ENCODE data around the gene PRKACA.

The PRKACA gene

DNA sequence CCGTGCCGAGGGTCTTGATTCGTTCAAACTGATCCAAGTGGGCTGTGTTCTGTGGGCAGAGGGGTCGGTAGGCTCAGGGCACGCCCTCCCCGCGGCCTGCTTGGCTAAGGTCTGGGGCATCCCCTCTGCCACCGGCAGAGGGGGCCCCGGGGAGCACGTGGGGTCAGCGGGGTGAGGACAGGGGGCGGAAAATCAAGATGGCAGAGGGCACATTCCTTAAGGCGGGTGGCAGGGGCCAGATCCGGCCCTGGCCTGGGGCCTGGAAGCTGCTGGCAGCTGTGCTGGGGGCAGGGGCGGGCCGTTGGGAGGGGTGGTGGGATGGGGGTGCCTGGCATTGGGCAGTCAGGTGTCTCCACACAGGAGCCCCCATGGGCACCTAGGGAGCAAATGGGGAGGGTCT lies 10.7 kb downstream of the PRKACA start:
- Histone ChIP-seq H3K9me3 (ENCODE audit: control insufficient read depth, insufficient read depth, low read length) (no peaks in the 10 kb centered on the region), H3K36me3 (ENCODE audit: control insufficient read depth, low read length) (peaks cover 4% of the 10 kb centered on the region; the same call in 1 of the 2 replicates), H3K4me1 (ENCODE audit: control insufficient read depth, low read length) (0 out of 2 replicates have a peak, but pooled peaks cover 4% of the 10 kb centered on the region), H3K27me3 (ENCODE audit: control insufficient read depth, low read length) (no peaks in the 10 kb centered on the region), H3F3A (ENCODE audit: control insufficient read depth, insufficient read depth) (no peaks in the 10 kb centered on the region), H3K79me2 (ENCODE audit: control insufficient read depth, low read length) (no peaks in the 10 kb centered on the region), H4K20me1 (ENCODE audit: control insufficient read depth, insufficient read depth, low read depth, low read length) (no peaks in the 10 kb centered on the region), H3K4me3 (ENCODE audit: low read length) (no peak overlapping the region), H3K27ac (ENCODE audit: low read depth, low read length) (no peak overlapping the region), H3K9me2 (replicated peaks; ENCODE audit: control insufficient read depth, low read length) (no peaks in the 10 kb centered on the region), H3K4me2 (ENCODE audit: low read length) (no peak overlapping the region)
- TF ChIP-seq EZH2phosphoT487 (IDR thresholded peaks at IDR 0.05; ENCODE audit: borderline replicate concordance, low read length), result no peak
- TF ChIP-seq, protein P1, sequence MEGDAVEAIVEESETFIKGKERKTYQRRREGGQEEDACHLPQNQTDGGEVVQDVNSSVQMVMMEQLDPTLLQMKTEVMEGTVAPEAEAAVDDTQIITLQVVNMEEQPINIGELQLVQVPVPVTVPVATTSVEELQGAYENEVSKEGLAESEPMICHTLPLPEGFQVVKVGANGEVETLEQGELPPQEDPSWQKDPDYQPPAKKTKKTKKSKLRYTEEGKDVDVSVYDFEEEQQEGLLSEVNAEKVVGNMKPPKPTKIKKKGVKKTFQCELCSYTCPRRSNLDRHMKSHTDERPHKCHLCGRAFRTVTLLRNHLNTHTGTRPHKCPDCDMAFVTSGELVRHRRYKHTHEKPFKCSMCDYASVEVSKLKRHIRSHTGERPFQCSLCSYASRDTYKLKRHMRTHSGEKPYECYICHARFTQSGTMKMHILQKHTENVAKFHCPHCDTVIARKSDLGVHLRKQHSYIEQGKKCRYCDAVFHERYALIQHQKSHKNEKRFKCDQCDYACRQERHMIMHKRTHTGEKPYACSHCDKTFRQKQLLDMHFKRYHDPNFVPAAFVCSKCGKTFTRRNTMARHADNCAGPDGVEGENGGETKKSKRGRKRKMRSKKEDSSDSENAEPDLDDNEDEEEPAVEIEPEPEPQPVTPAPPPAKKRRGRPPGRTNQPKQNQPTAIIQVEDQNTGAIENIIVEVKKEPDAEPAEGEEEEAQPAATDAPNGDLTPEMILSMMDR (IDR thresholded peaks at IDR 0.05; ENCODE audit: low read depth, low read length, poor library complexity, severe bottlenecking), result no peak

DNA sequence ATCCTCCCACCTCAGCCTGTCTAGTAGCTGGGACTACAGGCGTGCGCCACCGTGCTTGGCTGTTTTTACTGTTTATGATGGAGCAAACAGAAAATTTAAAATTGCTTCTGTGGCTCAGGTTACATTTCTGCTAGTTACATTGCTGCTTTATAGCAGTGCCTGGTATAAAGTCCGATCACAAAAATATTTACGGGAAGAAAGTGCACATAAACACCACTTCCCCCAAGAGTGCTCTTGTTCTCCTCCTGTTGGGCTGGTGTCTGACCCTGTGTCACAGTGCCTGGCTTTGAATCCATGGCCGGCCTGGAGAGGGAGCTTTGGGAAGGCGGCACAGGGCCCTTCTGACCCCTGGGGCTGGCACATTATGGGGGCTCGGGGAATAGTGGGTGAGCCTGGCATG lies 11.9 kb downstream of the PRKACA start:
- Histone ChIP-seq H3K79me2 (ENCODE audit: control insufficient read depth, low read length) (no peaks in the 10 kb centered on the region), H3K27me3 (ENCODE audit: control insufficient read depth, low read length) (no peaks in the 10 kb centered on the region), H3F3A (ENCODE audit: control insufficient read depth, insufficient read depth) (no peaks in the 10 kb centered on the region), H4K20me1 (ENCODE audit: control insufficient read depth, insufficient read depth, low read depth, low read length) (no peaks in the 10 kb centered on the region), H3K36me3 (ENCODE audit: control insufficient read depth, low read length) (peaks cover 4% of the 10 kb centered on the region; the same call in 1 of the 2 replicates), H3K27ac (ENCODE audit: low read depth, low read length) (no peak overlapping the region), H3K4me2 (ENCODE audit: low read length) (no peak overlapping the region), H3K9me3 (ENCODE audit: control insufficient read depth, insufficient read depth, low read length) (no peaks in the 10 kb centered on the region), H3K4me1 (ENCODE audit: control insufficient read depth, low read length) (0 out of 2 replicates have a peak, but pooled peaks cover 4% of the 10 kb centered on the region), H3K4me3 (ENCODE audit: low read length) (no peak overlapping the region), H3K9me2 (replicated peaks; ENCODE audit: control insufficient read depth, low read length) (no peaks in the 10 kb centered on the region)
- TF ChIP-seq, protein P1 (IDR thresholded peaks at IDR 0.05; ENCODE audit: low read depth, low read length, poor library complexity, severe bottlenecking), result no peak
- no peak for TF ChIP-seq EZH2phosphoT487 (IDR thresholded peaks at IDR 0.05; ENCODE audit: borderline replicate concordance, low read length)

DNA sequence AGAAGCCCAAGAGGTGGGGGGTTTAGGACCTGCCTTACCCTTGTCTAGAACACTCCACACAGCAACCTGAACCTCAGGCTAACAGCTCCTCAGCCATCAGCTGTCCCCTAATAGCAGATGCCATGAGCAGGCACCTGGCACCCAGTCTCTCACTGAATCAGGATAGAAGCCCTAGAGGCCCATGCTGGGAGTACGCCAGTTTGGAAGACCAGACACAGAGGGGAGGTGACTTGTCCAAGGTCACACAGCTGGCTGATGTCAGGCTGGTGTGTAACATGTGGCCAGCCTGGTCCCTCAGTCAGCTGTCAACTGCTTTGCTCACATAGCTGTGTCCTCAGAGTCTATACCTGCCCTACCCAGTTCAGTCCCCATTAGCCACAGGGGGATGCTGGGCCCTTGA lies 14.3 kb downstream of the PRKACA start:
- TF ChIP-seq EZH2phosphoT487 (IDR thresholded peaks at IDR 0.05; ENCODE audit: borderline replicate concordance, low read length), result no peak
- TF ChIP-seq, protein P1 (IDR thresholded peaks at IDR 0.05; ENCODE audit: low read depth, low read length, poor library complexity, severe bottlenecking), result no peak
- H3K79me2 ChIP-seq (ENCODE audit: control insufficient read depth, low read length), result no peaks in the 10 kb centered on the region
- H3K27me3 ChIP-seq (ENCODE audit: control insufficient read depth, low read length), result no peaks in the 10 kb centered on the region
- H3K4me1 ChIP-seq (ENCODE audit: control insufficient read depth, low read length), result no peaks in the 10 kb centered on the region
- no peak overlapping the region for H3K27ac ChIP-seq (ENCODE audit: low read depth, low read length)
- H3K9me3 ChIP-seq (ENCODE audit: control insufficient read depth, insufficient read depth, low read length), result no peaks in the 10 kb centered on the region
- peaks cover 6% of the 10 kb centered on the region; the same call in 1 of the 2 replicates for H3K36me3 ChIP-seq (ENCODE audit: control insufficient read depth, low read length)
- H4K20me1 ChIP-seq (ENCODE audit: control insufficient read depth, insufficient read depth, low read depth, low read length), result no peaks in the 10 kb centered on the region
- H3K4me2 ChIP-seq (ENCODE audit: low read length), result no peak overlapping the region
- no peaks in the 10 kb centered on the region for H3F3A ChIP-seq (ENCODE audit: control insufficient read depth, insufficient read depth)
- H3K9me2 ChIP-seq (replicated peaks; ENCODE audit: control insufficient read depth, low read length), result no peaks in the 10 kb centered on the region
- H3K4me3 ChIP-seq (ENCODE audit: low read length), result no peak overlapping the region
